Activated naive CD8-positive, alpha-beta T cell treated with anti-CD3 and anti-CD28 coated beads for 36 hours (primary cell): ENCODE measurements around the gene VSTM4. TPM values are rescaled to one million over a fixed set of nuclear protein-coding genes. Genes with fewer than 3 reads are reported as not detected.

ENCODE experiments used
- DNase-seq: peaks from one replicate; pipeline ENCODE4 v3.0.0; 2021
- H3K27ac Mint-ChIP-seq: one replicate; pipeline ENCODE4 v1.8.0; 2022; ENCODE audit warnings: mild to moderate bottlenecking, moderate library complexity, mixed read lengths
- H3K27me3 Mint-ChIP-seq: one replicate; pipeline ENCODE4 v1.8.0; 2022; ENCODE audit warnings: mild to moderate bottlenecking, mixed read lengths
- H3K36me3 Mint-ChIP-seq: one replicate; pipeline ENCODE4 v1.8.0; 2021; ENCODE audit warnings: mild to moderate bottlenecking, mixed read lengths
- H3K4me1 Mint-ChIP-seq: one replicate; pipeline ENCODE4 v1.8.0; 2021; ENCODE audit warnings: mixed read lengths
- H3K4me3 Mint-ChIP-seq: one replicate; pipeline ENCODE4 v1.8.0; 2022; ENCODE audit warnings: mild to moderate bottlenecking, moderate library complexity, mixed read lengths
- H3K9me3 Mint-ChIP-seq: one replicate; pipeline ENCODE4 v1.8.0; 2022; ENCODE audit warnings: mixed read lengths
- total RNA-seq, 2 experiments: library from RNA; stranded (reverse); gene quantifications; one replicate each; pipeline ENCODE4 v1.2.3, GENCODE V29; 2021

Gene VSTM4
- total RNA-seq, 2 experiments from 2014 or later, result not detected

DNA sequence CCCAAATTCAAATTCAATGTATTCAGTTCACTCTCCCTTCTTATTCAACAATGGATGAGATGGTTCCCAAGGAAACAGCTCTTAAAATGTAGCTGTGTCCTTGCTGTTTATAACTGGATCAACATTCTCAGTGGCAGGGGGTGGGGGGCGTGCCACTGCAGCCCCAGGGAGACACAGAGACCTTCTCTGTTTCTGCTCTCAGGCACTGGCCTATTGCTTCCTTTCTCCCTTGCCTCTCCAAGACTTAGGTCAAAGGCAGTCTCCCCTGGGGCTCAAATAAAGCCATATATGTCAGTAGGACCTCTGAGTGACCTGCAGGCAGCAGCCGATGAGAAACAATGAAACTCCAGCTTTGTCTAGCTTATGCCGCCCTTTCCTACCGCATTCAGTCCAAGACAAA lies 20.7 kb downstream of the VSTM4 start:
- H3K27me3 Mint-ChIP-seq, result peaks cover 12% of the 10 kb centered on the region
- no peaks in the 10 kb centered on the region for H3K4me1 Mint-ChIP-seq
- no peak for DNase-seq
- no peaks in the 10 kb centered on the region for H3K36me3 Mint-ChIP-seq
- no peak overlapping the region for H3K4me3 Mint-ChIP-seq
- H3K27ac Mint-ChIP-seq, result no peak overlapping the region
- no peaks in the 10 kb centered on the region for H3K9me3 Mint-ChIP-seq

- Mint-ChIP-seq H3K27ac (no peak overlapping the region), H3K4me3 (no peak overlapping the region), H3K27me3 (peaks cover 12% of the 10 kb centered on the region), H3K36me3 (no peaks in the 10 kb centered on the region), H3K4me1 (no peaks in the 10 kb centered on the region), H3K9me3 (no peaks in the 10 kb centered on the region)
- no peak for DNase-seq
Observed at GRCh38 chr10:49093922-49094321, 21.4 kb downstream of the VSTM4 start.

DNA sequence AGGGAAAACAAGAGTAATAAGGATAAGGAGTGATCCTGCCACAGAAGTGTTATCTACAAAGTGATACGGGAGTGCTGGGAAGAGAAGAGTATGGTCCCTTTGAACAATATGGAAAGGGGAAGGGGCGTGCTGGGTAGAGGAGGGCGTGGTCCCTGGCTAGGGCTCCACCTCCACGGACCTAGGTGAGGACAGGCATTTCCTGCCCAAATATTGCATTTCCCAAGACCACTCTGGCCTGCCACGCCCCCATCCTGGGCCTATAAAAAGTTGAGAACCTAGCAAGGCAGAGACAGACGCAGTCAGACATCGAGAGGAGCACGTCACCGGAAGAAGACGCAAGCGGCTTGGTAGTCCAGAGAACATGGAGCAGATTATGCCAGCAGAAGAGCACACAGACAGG lies 22.8 kb downstream of the VSTM4 start:
- Mint-ChIP-seq H3K4me1 (no peaks in the 10 kb centered on the region), H3K27ac (no peak overlapping the region), H3K4me3 (no peak overlapping the region), H3K36me3 (no peaks in the 10 kb centered on the region), H3K9me3 (peaks cover 2% of the 10 kb centered on the region), H3K27me3 (peaks cover 5% of the 10 kb centered on the region)
- no peak for DNase-seq

DNA sequence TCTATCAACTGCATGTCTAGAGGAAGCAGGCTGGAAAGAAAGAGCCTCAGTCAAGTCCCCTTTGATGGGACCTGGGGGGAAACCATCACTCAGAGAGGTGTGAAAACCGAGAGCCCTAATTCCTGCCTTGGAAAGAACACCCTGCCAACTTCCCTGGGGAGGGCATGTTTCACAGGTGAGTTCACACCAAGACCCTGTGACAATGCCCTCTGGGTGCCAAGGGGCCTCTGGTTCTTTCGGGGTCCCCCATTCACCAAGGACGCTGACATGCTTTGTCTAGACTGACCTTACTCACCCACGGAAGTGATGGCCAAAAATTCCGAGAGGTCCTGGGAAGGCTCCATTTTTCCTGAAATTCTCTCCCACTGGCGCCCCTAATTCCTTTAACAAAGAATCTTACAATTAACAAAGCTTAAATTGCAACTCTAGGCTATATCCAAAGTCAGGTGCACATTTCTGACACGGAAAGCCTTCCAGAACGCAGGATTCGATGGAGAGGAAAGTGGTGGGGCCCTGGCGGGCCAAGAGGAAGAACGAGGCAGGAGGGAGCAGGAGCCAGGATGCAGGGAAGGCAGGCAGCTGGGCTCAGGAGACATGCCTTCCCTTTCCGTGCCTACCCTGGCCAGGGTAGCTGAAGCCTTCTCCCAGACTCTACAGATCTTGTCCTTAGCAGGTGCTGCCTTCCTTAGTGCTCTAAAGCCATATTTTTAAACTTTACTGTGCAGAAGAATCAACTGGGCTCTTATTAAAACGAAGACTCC lies 23.7 kb downstream of the VSTM4 start:
- peaks cover 5% of the 10 kb centered on the region for H3K27me3 Mint-ChIP-seq
- H3K36me3 Mint-ChIP-seq, result no peaks in the 10 kb centered on the region
- H3K9me3 Mint-ChIP-seq, result peaks cover 8% of the 10 kb centered on the region
- no peak for DNase-seq
- H3K4me3 Mint-ChIP-seq, result no peak overlapping the region
- no peaks in the 10 kb centered on the region for H3K4me1 Mint-ChIP-seq
- H3K27ac Mint-ChIP-seq, result no peak overlapping the region

GRCh38 chr10:49090696-49091380 lies 24.5 kb downstream of the VSTM4 start:
- no peaks in the 10 kb centered on the region for H3K36me3 Mint-ChIP-seq
- no peak overlapping the region for H3K27ac Mint-ChIP-seq
- peaks cover 11% of the 10 kb centered on the region for H3K9me3 Mint-ChIP-seq
- H3K4me1 Mint-ChIP-seq, result no peaks in the 10 kb centered on the region
- no peak for DNase-seq
- peaks cover 5% of the 10 kb centered on the region for H3K27me3 Mint-ChIP-seq
- H3K4me3 Mint-ChIP-seq, result no peak overlapping the region

DNA sequence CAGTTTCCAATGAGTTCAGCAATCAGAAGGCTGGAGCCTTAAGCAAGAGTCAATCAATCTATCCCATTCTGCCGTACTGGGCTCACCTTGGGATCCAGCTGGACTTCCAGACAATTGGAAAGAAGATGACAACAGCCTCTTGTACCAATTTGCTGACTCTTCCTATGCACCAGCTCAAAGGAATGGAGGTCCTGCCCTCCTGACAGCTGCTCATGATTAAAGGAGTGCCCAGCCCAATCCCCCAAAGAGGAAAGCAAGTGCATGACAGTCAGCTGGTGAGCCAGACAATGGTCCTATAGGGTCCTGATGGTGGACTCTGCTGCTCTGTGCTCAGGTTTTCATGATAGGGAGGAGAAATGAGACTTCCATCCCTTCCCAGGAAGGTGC lies 25.1 kb downstream of the VSTM4 start:
- Mint-ChIP-seq H3K27ac (no peak overlapping the region), H3K4me3 (no peak overlapping the region), H3K4me1 (no peaks in the 10 kb centered on the region), H3K9me3 (peaks cover 11% of the 10 kb centered on the region), H3K36me3 (no peaks in the 10 kb centered on the region), H3K27me3 (peaks cover 5% of the 10 kb centered on the region)
- DNase-seq, result no peak

- no peaks in the 10 kb centered on the region for H3K36me3 Mint-ChIP-seq
- no peak for DNase-seq
- H3K9me3 Mint-ChIP-seq, result peaks cover 11% of the 10 kb centered on the region
- H3K4me1 Mint-ChIP-seq, result no peaks in the 10 kb centered on the region
- H3K4me3 Mint-ChIP-seq, result no peak overlapping the region
- H3K27ac Mint-ChIP-seq, result no peak overlapping the region
- H3K27me3 Mint-ChIP-seq, result peaks cover 7% of the 10 kb centered on the region
Observed at GRCh38 chr10:49089557-49090188, 25.6 kb downstream of the VSTM4 start.

DNA sequence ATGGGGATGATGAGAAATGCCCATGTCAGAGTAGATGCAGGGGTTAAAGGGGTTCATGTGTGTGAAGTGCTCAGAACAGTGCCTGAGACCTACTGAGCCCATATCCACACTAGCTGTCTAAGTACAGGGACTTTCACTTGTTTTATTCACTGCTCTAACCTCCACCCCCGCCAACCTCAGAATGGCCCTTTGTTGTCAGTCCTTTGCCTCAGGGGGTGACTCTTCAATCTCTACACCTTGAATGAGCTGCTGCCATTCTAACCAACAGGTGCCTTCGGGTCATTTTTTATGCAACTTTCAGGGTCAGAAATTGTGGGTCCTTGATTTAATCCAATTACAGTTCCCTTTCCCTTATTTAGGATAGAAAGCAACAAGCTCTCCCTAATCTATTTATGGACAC lies 26.2 kb downstream of the VSTM4 start:
- H3K9me3 Mint-ChIP-seq, result peaks cover 11% of the 10 kb centered on the region
- H3K4me3 Mint-ChIP-seq, result no peak overlapping the region
- H3K4me1 Mint-ChIP-seq, result no peaks in the 10 kb centered on the region
- DNase-seq, result no peak
- peaks cover 11% of the 10 kb centered on the region for H3K27me3 Mint-ChIP-seq
- no peaks in the 10 kb centered on the region for H3K36me3 Mint-ChIP-seq
- H3K27ac Mint-ChIP-seq, result no peak overlapping the region

DNA sequence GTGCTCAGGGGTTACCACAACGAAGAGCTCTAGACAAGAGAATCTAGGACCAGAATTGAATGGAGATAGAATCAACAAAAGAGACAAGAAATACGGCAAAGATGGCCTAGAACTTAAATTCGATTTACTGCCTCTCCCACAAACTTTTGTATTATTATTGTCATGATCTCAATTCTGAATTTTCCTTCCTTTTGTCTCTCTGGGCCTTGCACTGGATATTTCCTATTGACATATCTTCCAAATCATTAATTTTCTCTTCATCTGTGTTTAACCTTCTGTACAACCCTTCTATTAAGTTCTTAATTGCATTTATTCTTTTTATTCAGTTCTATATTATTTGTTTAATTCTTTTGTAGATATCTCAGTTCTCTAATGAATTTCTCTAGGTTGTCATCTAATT lies 28.4 kb downstream of the VSTM4 start:
- no peaks in the 10 kb centered on the region for H3K4me1 Mint-ChIP-seq
- no peaks in the 10 kb centered on the region for H3K36me3 Mint-ChIP-seq
- H3K27ac Mint-ChIP-seq, result no peak overlapping the region
- H3K4me3 Mint-ChIP-seq, result no peak overlapping the region
- peaks cover 6% of the 10 kb centered on the region for H3K27me3 Mint-ChIP-seq
- no peak for DNase-seq
- peaks cover 11% of the 10 kb centered on the region for H3K9me3 Mint-ChIP-seq

GRCh38 chr10:49083261-49083660 lies 32.1 kb downstream of the VSTM4 start:
- Mint-ChIP-seq H3K36me3 (no peaks in the 10 kb centered on the region), H3K27ac (no peak overlapping the region), H3K9me3 (peaks cover 11% of the 10 kb centered on the region), H3K4me3 (no peak overlapping the region), H3K27me3 (peaks cover 8% of the 10 kb centered on the region), H3K4me1 (peaks cover 3% of the 10 kb centered on the region)
- no peak for DNase-seq

- Mint-ChIP-seq H3K36me3 (no peaks in the 10 kb centered on the region), H3K4me1 (peaks cover 3% of the 10 kb centered on the region), H3K9me3 (peaks cover 11% of the 10 kb centered on the region), H3K27ac (no peak overlapping the region), H3K27me3 (peaks cover 10% of the 10 kb centered on the region), H3K4me3 (no peak overlapping the region)
- no peak for DNase-seq
Observed at GRCh38 chr10:49082766-49083165, 32.6 kb downstream of the VSTM4 start.

GRCh38 chr10:49081547-49082275 lies 33.6 kb downstream of the VSTM4 start:
- H3K4me3 Mint-ChIP-seq, result no peak overlapping the region
- DNase-seq, result no peak
- H3K9me3 Mint-ChIP-seq, result peaks cover 4% of the 10 kb centered on the region
- no peaks in the 10 kb centered on the region for H3K36me3 Mint-ChIP-seq
- peaks cover 10% of the 10 kb centered on the region for H3K27me3 Mint-ChIP-seq
- peaks cover 7% of the 10 kb centered on the region for H3K4me1 Mint-ChIP-seq
- no peak overlapping the region for H3K27ac Mint-ChIP-seq

DNA sequence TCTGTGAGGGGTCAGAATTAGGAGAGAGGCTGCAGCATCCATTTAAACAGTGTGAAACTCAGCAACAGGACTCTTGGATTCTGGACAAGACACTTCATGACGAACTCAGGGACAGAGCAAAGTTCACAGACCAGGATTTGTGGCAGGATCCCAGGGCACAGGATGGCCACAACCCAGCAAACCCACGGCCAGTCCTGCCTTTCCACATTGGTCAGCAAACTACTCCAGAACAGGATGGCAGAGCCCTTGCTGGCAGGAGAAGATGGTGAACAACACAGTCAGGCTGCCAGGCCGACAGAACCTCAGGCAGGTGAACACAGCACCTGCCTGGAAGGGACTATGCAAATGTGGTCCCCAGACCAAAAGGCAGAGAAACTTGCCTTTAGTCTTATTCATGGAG lies 34.4 kb downstream of the VSTM4 start:
- Mint-ChIP-seq H3K9me3 (no peaks in the 10 kb centered on the region), H3K4me3 (no peak overlapping the region), H3K4me1 (peaks cover 10% of the 10 kb centered on the region), H3K27me3 (peaks cover 17% of the 10 kb centered on the region), H3K36me3 (no peaks in the 10 kb centered on the region), H3K27ac (no peak overlapping the region)
- DNase-seq, result no peak

- Mint-ChIP-seq H3K9me3 (no peaks in the 10 kb centered on the region), H3K27me3 (peaks cover 19% of the 10 kb centered on the region), H3K4me3 (no peak overlapping the region), H3K4me1 (peaks cover 10% of the 10 kb centered on the region), H3K27ac (no peak overlapping the region), H3K36me3 (no peaks in the 10 kb centered on the region)
- no peak for DNase-seq
Observed at GRCh38 chr10:49080071-49080470, 35.3 kb downstream of the VSTM4 start.

DNA sequence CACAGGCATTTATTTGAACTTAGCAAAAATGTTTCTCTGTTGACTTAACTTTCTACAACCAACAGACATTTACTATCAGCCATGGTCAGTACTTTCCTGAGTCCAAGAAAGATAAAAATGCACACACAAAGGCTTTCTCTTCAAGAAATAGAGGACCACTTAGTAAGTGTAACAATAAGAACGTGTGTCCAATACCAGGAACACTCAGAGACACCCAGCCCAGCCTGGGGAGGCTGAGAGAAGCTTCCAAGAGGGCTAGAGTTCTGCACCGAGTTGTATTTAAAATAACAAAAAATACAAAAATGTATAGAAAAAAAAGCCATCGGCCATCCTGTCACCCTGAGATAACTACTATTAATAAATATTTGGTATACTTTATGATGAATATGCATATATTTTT lies 35.8 kb downstream of the VSTM4 start:
- no peak overlapping the region for H3K27ac Mint-ChIP-seq
- DNase-seq, result no peak
- peaks cover 10% of the 10 kb centered on the region for H3K4me1 Mint-ChIP-seq
- H3K9me3 Mint-ChIP-seq, result no peaks in the 10 kb centered on the region
- peaks cover 16% of the 10 kb centered on the region for H3K27me3 Mint-ChIP-seq
- no peaks in the 10 kb centered on the region for H3K36me3 Mint-ChIP-seq
- H3K4me3 Mint-ChIP-seq, result no peak overlapping the region
